Astrocyte (in vitro differentiated cells and primary cell): Measurements from ENCODE around the gene KRTAP4-11. TPM values are rescaled to one million over a fixed set of nuclear protein-coding genes. Genes with fewer than 3 reads are reported as not detected.

Experiments
- DNase-seq: peaks from one replicate; pipeline ENCODE4 v3.0.0-alpha.2; 2010; ENCODE audit warnings: low read depth
- FAIRE-seq: peaks from 2 replicates; lab custom pipeline; 2011; peaks lifted over from hg19 to GRCh38; lab: Jason Lieb, UNC
- H2AFZ ChIP-seq: 2 replicates; pipeline ENCODE4 v1.6.0; 2012; ENCODE audit warnings: low read depth, low read length, inconsistent platforms
- H3K27ac ChIP-seq: 2 replicates; pipeline ENCODE4 v1.5.1; 2011; ENCODE audit warnings: low read depth, low read length, inconsistent platforms
- H3K27me3 ChIP-seq: 2 replicates; pipeline ENCODE4 v1.6.0; 2011; ENCODE audit warnings: low read length, inconsistent platforms; ENCODE audit not compliant: insufficient read depth
- H3K36me3 ChIP-seq: 2 replicates; pipeline ENCODE4 v1.5.1; 2011; ENCODE audit warnings: low read length, inconsistent platforms; ENCODE audit not compliant: insufficient read depth
- H3K4me1 ChIP-seq: 2 replicates; pipeline ENCODE4 v1.5.1; 2011; ENCODE audit warnings: low read length, inconsistent platforms; ENCODE audit not compliant: insufficient read depth
- H3K4me2 ChIP-seq: 2 replicates; pipeline ENCODE4 v1.6.0; 2012; ENCODE audit warnings: low read length, inconsistent platforms
- H3K4me3 ChIP-seq: 2 replicates; pipeline ENCODE4 v1.5.1; 2011; ENCODE audit warnings: low read depth, mild to moderate bottlenecking, low read length, inconsistent platforms; ENCODE audit not compliant: insufficient read depth
- H3K79me2 ChIP-seq: 2 replicates; pipeline ENCODE4 v1.6.0; 2012; ENCODE audit warnings: mild to moderate bottlenecking, low read length, inconsistent platforms; ENCODE audit not compliant: insufficient read depth
- H3K9ac ChIP-seq: 2 replicates; pipeline ENCODE4 v1.6.0; 2012; ENCODE audit warnings: mild to moderate bottlenecking, low read length, inconsistent platforms
- H3K9me3 ChIP-seq: 2 replicates; pipeline ENCODE4 v1.5.1; 2012; ENCODE audit warnings: low read depth, mild to moderate bottlenecking, low read length, inconsistent platforms; ENCODE audit not compliant: insufficient read depth
- H4K20me1 ChIP-seq: 2 replicates; pipeline ENCODE4 v1.6.0; 2012; ENCODE audit warnings: low read length, inconsistent platforms; ENCODE audit not compliant: insufficient read depth
- H3K27ac Mint-ChIP-seq: one replicate; pipeline ENCODE4 v1.8.0; 2021; ENCODE audit warnings: mild to moderate bottlenecking, mixed read lengths; ENCODE audit not compliant: unreplicated experiment
- H3K27me3 Mint-ChIP-seq: one replicate; pipeline ENCODE4 v1.8.0; 2021; ENCODE audit warnings: low read depth, mixed read lengths; ENCODE audit not compliant: unreplicated experiment
- H3K36me3 Mint-ChIP-seq: one replicate; pipeline ENCODE4 v1.8.0; 2021; ENCODE audit warnings: low read depth, mixed read lengths; ENCODE audit not compliant: unreplicated experiment
- H3K4me1 Mint-ChIP-seq: one replicate; pipeline ENCODE4 v1.8.0; 2021; ENCODE audit warnings: low read depth, mixed read lengths; ENCODE audit not compliant: unreplicated experiment
- H3K4me3 Mint-ChIP-seq: one replicate; pipeline ENCODE4 v1.8.0; 2021; ENCODE audit warnings: mild to moderate bottlenecking, moderate library complexity, mixed read lengths; ENCODE audit not compliant: unreplicated experiment
- H3K9me3 Mint-ChIP-seq: one replicate; pipeline ENCODE4 v1.8.0; 2021; ENCODE audit warnings: mild to moderate bottlenecking, mixed read lengths; ENCODE audit not compliant: unreplicated experiment
- EZH2 ChIP-seq: IDR thresholded peaks from 2 replicates; pipeline ENCODE4 v1.6.1; 2012; ENCODE audit warnings: mild to moderate bottlenecking, low read length, inconsistent platforms; ENCODE audit not compliant: insufficient read depth
- total RNA-seq: library from RNA; stranded (reverse); gene quantifications from 2 replicates; pipeline ENCODE4 v1.2.1, GENCODE V29; 2021
- TF ChIP-seq, protein P1 (sequence below): IDR thresholded peaks from 2 replicates; pipeline ENCODE4 v1.5.1; 2011; ENCODE audit warnings: low read depth, mild to moderate bottlenecking, inconsistent platforms, low read length, moderate library complexity; ENCODE audit not compliant: insufficient read depth

The KRTAP4-11 gene
- total RNA-seq, 1 donor from 2014 or later, result not detected

DNA sequence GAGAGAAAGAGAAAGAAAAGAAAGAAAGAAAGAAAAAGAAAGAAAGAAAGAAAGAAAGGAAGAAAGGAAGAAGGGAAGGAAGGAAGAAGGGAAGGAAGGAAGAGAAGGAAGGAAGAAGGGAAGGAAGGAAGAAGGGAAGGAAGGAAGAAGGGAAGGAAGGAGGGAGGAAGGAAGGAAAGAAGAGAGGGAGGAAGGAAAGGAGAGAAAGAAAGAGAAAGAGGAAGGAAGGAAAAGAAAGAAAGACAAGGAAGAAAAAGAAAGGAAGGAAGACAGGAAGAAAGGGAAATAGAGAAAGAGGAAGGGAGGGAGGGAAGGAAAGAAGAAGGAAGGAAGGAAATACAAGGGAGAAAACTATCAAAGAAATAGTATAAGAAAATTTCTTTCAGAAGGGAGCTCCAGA is 41.4 kb downstream of the KRTAP4-11 start:
- Histone ChIP-seq H2AFZ (no peak overlapping the region), H3K36me3 (no peaks in the 10 kb centered on the region), H3K27me3 (no peaks in the 10 kb centered on the region), H3K9ac (no peak overlapping the region), H3K9me3 (no peaks in the 10 kb centered on the region), H3K4me2 (no peak overlapping the region), H3K27ac (no peak overlapping the region), H3K79me2 (no peaks in the 10 kb centered on the region), H3K4me3 (no peak overlapping the region), H3K4me1 (no peaks in the 10 kb centered on the region), H4K20me1 (no peaks in the 10 kb centered on the region)
- Mint-ChIP-seq H3K4me3 (no peak overlapping the region), H3K9me3 (peaks cover 2% of the 10 kb centered on the region), H3K27me3 (no peaks in the 10 kb centered on the region), H3K27ac (no peak overlapping the region), H3K36me3 (peaks cover 3% of the 10 kb centered on the region), H3K4me1 (no peaks in the 10 kb centered on the region)
- TF ChIP-seq, protein P1, sequence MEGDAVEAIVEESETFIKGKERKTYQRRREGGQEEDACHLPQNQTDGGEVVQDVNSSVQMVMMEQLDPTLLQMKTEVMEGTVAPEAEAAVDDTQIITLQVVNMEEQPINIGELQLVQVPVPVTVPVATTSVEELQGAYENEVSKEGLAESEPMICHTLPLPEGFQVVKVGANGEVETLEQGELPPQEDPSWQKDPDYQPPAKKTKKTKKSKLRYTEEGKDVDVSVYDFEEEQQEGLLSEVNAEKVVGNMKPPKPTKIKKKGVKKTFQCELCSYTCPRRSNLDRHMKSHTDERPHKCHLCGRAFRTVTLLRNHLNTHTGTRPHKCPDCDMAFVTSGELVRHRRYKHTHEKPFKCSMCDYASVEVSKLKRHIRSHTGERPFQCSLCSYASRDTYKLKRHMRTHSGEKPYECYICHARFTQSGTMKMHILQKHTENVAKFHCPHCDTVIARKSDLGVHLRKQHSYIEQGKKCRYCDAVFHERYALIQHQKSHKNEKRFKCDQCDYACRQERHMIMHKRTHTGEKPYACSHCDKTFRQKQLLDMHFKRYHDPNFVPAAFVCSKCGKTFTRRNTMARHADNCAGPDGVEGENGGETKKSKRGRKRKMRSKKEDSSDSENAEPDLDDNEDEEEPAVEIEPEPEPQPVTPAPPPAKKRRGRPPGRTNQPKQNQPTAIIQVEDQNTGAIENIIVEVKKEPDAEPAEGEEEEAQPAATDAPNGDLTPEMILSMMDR, result no peak
- TF ChIP-seq EZH2, result no peak
- DNase-seq, result no peak
- no peak for FAIRE-seq

DNA sequence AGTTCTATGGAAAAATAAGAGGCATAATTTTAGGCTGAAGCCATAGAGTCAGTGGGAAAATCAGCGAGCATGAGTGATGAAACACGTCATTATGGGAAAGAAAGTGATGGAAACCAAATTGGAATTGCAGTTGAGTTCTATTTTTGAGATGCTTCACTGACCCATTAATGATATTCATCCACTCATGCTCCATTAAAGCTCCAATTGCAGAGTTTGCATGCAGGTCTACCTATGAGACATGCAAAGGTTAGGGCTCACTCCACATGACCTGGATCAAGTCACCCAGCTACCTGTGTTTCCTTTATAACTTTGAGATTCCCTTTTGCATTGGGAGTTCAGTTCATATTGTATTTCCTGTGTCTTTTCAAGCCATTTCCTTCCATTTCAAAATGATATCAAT is 44.5 kb downstream of the KRTAP4-11 start:
- H3K4me3 ChIP-seq, result no peak overlapping the region
- no peak overlapping the region for H3K27ac Mint-ChIP-seq
- no peaks in the 10 kb centered on the region for H3K9me3 ChIP-seq
- H3K4me1 ChIP-seq, result no peaks in the 10 kb centered on the region
- H3K4me1 Mint-ChIP-seq, result no peaks in the 10 kb centered on the region
- H3K79me2 ChIP-seq, result no peaks in the 10 kb centered on the region
- H3K27me3 ChIP-seq, result no peaks in the 10 kb centered on the region
- H2AFZ ChIP-seq, result no peak overlapping the region
- H3K27ac ChIP-seq, result no peak overlapping the region
- no peaks in the 10 kb centered on the region for H3K36me3 ChIP-seq
- DNase-seq, result no peak
- no peak overlapping the region for H3K4me3 Mint-ChIP-seq
- H3K9me3 Mint-ChIP-seq, result peaks cover 2% of the 10 kb centered on the region
- TF ChIP-seq, protein P1, result no peak
- no peak for TF ChIP-seq EZH2
- no peak for FAIRE-seq
- no peaks in the 10 kb centered on the region for H4K20me1 ChIP-seq
- peaks cover 3% of the 10 kb centered on the region for H3K36me3 Mint-ChIP-seq
- H3K9ac ChIP-seq, result no peak overlapping the region
- no peak overlapping the region for H3K4me2 ChIP-seq
- no peaks in the 10 kb centered on the region for H3K27me3 Mint-ChIP-seq

DNA sequence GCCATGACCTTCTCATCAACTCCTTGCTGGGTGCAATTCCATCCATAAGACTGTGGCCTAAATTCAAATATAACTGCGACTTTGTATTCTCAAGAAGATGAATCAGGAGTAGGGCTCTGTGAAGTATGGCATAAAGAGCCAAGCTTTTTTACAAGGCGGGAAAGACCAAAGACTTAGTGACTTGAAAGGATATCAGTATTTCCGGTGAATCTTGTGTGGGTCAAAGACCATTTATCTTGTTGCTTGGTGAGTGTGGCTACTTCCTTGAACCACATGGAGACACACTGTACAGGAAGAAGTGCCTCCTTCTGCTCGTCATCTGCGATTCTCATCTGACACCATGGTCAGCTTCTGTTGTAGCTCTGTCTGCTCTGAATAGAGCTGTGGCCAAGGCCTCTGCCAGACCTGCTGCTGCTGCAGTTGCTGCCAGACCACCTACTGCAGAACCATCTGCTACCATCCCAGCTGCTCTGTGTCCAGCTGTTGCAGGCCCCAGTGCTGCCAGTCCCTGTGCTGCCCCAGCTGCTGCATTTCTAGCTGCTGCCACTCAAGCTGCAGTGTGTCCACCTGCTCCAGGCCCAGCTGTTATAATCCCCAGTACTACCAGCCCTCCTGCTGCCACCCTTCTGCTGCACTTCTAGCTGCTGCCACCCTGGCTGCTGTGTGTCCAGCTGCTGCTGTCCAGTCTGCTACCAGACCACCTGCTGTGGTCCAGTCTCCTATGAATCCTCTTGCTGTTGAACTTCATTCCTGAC is 46.4 kb downstream of the KRTAP4-11 start:
- no peaks in the 10 kb centered on the region for H3K27me3 ChIP-seq
- no peak for FAIRE-seq

More for the DNA sequence above, 46.4 kb downstream of the KRTAP4-11 start:
- no peak overlapping the region for H3K4me2 ChIP-seq
- H3K36me3 Mint-ChIP-seq, result peaks cover 3% of the 10 kb centered on the region
- no peaks in the 10 kb centered on the region for H3K79me2 ChIP-seq
- peaks cover 4% of the 10 kb centered on the region for H3K9me3 Mint-ChIP-seq
- no peaks in the 10 kb centered on the region for H3K36me3 ChIP-seq
- H2AFZ ChIP-seq, result no peak overlapping the region
- TF ChIP-seq, protein P1, result no peak
- TF ChIP-seq EZH2, result no peak
- H3K27ac ChIP-seq, result no peak overlapping the region
- no peaks in the 10 kb centered on the region for H4K20me1 ChIP-seq
- H3K4me1 ChIP-seq, result peaks cover 5% of the 10 kb centered on the region
- H3K4me1 Mint-ChIP-seq, result peaks cover 6% of the 10 kb centered on the region
- H3K9ac ChIP-seq, result no peak overlapping the region
- H3K4me3 Mint-ChIP-seq, result no peak overlapping the region
- no peak overlapping the region for H3K4me3 ChIP-seq
- no peaks in the 10 kb centered on the region for H3K27me3 Mint-ChIP-seq
- no peak for DNase-seq
- H3K9me3 ChIP-seq, result no peaks in the 10 kb centered on the region
- H3K27ac Mint-ChIP-seq, result no peak overlapping the region
